ENCODE results near the gene PSMC3IP.

The PSMC3IP gene

GRCh38 chr17:42603318-42603717 lies 25.8 kb upstream of the PSMC3IP start:
- no peaks in the 10 kb centered on the region for H3K9me3 Mint-ChIP-seq (ENCODE audit: low read depth)

GRCh38 chr17:42598905-42599304 lies 21.4 kb upstream of the PSMC3IP start:
- H3K36me3 Mint-ChIP-seq, result no peaks in the 10 kb centered on the region
- H3K4me1 Mint-ChIP-seq (ENCODE audit: low read depth), result peaks cover 31% of the 10 kb centered on the region
- no peaks in the 10 kb centered on the region for H3K9me3 Mint-ChIP-seq (ENCODE audit: low read depth)
- H3K27me3 Mint-ChIP-seq, result no peaks in the 10 kb centered on the region
- peak overlapping the region; percentile 4 for H3K4me3 Mint-ChIP-seq
- peak overlapping the region; percentile 2 for H3K27ac Mint-ChIP-seq

More at GRCh38 chr17:42603318-42603717, 25.8 kb upstream of the PSMC3IP start:
- H3K27me3 Mint-ChIP-seq, result no peaks in the 10 kb centered on the region
- H3K36me3 Mint-ChIP-seq, result peaks cover 2% of the 10 kb centered on the region
- peaks cover 67% of the 10 kb centered on the region for H3K4me1 Mint-ChIP-seq (ENCODE audit: low read depth)
- H3K27ac Mint-ChIP-seq, result peak overlapping the region; percentile 56
- H3K4me3 Mint-ChIP-seq, result peak overlapping the region; percentile 32

- Mint-ChIP-seq H3K27me3 (no peaks in the 10 kb centered on the region), H3K9me3 (ENCODE audit: low read depth) (no peaks in the 10 kb centered on the region), H3K4me1 (ENCODE audit: low read depth) (peaks cover 25% of the 10 kb centered on the region), H3K36me3 (no peaks in the 10 kb centered on the region), H3K27ac (peak overlapping the region; percentile 0), H3K4me3 (no peak overlapping the region)
Observed at GRCh38 chr17:42596386-42596785, 18.9 kb upstream of the PSMC3IP start.

- Mint-ChIP-seq H3K27ac (no peak overlapping the region), H3K27me3 (no peaks in the 10 kb centered on the region), H3K4me1 (ENCODE audit: low read depth) (peaks cover 10% of the 10 kb centered on the region), H3K36me3 (peaks cover 3% of the 10 kb centered on the region), H3K9me3 (ENCODE audit: low read depth) (no peaks in the 10 kb centered on the region), H3K4me3 (no peak overlapping the region)
Observed at GRCh38 chr17:42591411-42591810, 13.9 kb upstream of the PSMC3IP start.

GRCh38 chr17:42590886-42591285 lies 13.4 kb upstream of the PSMC3IP start:
- Mint-ChIP-seq H3K27ac (no peak overlapping the region), H3K36me3 (peaks cover 3% of the 10 kb centered on the region)

GRCh38 chr17:42586514-42587230 lies 9.1 kb upstream of the PSMC3IP start:
- Mint-ChIP-seq H3K36me3 (peaks cover 3% of the 10 kb centered on the region), H3K4me1 (ENCODE audit: low read depth) (peaks cover 2% of the 10 kb centered on the region), H3K4me3 (no peak overlapping the region), H3K27me3 (no peaks in the 10 kb centered on the region), H3K9me3 (ENCODE audit: low read depth) (no peaks in the 10 kb centered on the region), H3K27ac (peak overlapping the region; percentile 77)

More at GRCh38 chr17:42590886-42591285, 13.4 kb upstream of the PSMC3IP start:
- Mint-ChIP-seq H3K27me3 (no peaks in the 10 kb centered on the region), H3K9me3 (ENCODE audit: low read depth) (no peaks in the 10 kb centered on the region), H3K4me3 (no peak overlapping the region), H3K4me1 (ENCODE audit: low read depth) (peaks cover 8% of the 10 kb centered on the region)

- no peak overlapping the region for H3K4me3 Mint-ChIP-seq
- H3K4me1 Mint-ChIP-seq (ENCODE audit: low read depth), result peaks cover 2% of the 10 kb centered on the region
- peak overlapping the region; percentile 3 for H3K27ac Mint-ChIP-seq
- H3K9me3 Mint-ChIP-seq (ENCODE audit: low read depth), result no peaks in the 10 kb centered on the region
- no peaks in the 10 kb centered on the region for H3K27me3 Mint-ChIP-seq
- peaks cover 3% of the 10 kb centered on the region for H3K36me3 Mint-ChIP-seq
Observed at GRCh38 chr17:42585353-42585752, 7.8 kb upstream of the PSMC3IP start.

GRCh38 chr17:42584880-42585279 lies 7.4 kb upstream of the PSMC3IP start:
- Mint-ChIP-seq H3K4me1 (ENCODE audit: low read depth) (peaks cover 2% of the 10 kb centered on the region), H3K36me3 (peaks cover 3% of the 10 kb centered on the region), H3K9me3 (ENCODE audit: low read depth) (no peaks in the 10 kb centered on the region), H3K27me3 (no peaks in the 10 kb centered on the region), H3K4me3 (no peak overlapping the region), H3K27ac (no peak overlapping the region)

GRCh38 chr17:42581744-42582270 lies 4.3 kb upstream of the PSMC3IP start:
- no peaks in the 10 kb centered on the region for H3K36me3 Mint-ChIP-seq
- H3K9me3 Mint-ChIP-seq (ENCODE audit: low read depth), result no peaks in the 10 kb centered on the region
- no peak overlapping the region for H3K4me3 Mint-ChIP-seq
- no peaks in the 10 kb centered on the region for H3K27me3 Mint-ChIP-seq
- no peak overlapping the region for H3K27ac Mint-ChIP-seq
- peaks cover 16% of the 10 kb centered on the region for H3K4me1 Mint-ChIP-seq (ENCODE audit: low read depth)

- Mint-ChIP-seq H3K27ac (peak overlapping the region; percentile 75), H3K36me3 (no peaks in the 10 kb centered on the region), H3K27me3 (no peaks in the 10 kb centered on the region), H3K4me1 (ENCODE audit: low read depth) (peaks cover 25% of the 10 kb centered on the region), H3K4me3 (peak overlapping the region; percentile 66), H3K9me3 (ENCODE audit: low read depth) (no peaks in the 10 kb centered on the region)
Observed at GRCh38 chr17:42579794-42580551, 2.4 kb upstream of the PSMC3IP start.

GRCh38 chr17:42578282-42578869 lies 847 bp upstream of the PSMC3IP start:
- Mint-ChIP-seq H3K27ac (peak overlapping the region; percentile 99), H3K27me3 (no peaks in the 10 kb centered on the region), H3K4me1 (ENCODE audit: low read depth) (peaks cover 27% of the 10 kb centered on the region), H3K9me3 (ENCODE audit: low read depth) (no peaks in the 10 kb centered on the region), H3K36me3 (peaks cover 1% of the 10 kb centered on the region), H3K4me3 (peak overlapping the region; percentile 100)

- Mint-ChIP-seq H3K36me3 (peaks cover 3% of the 10 kb centered on the region), H3K9me3 (ENCODE audit: low read depth) (no peaks in the 10 kb centered on the region), H3K4me3 (peak overlapping the region; percentile 100), H3K4me1 (ENCODE audit: low read depth) (peaks cover 29% of the 10 kb centered on the region), H3K27me3 (no peaks in the 10 kb centered on the region), H3K27ac (peak overlapping the region; percentile 99)
Observed at GRCh38 chr17:42577140-42577531, 393 bp downstream of the PSMC3IP start.

- Mint-ChIP-seq H3K27me3 (no peaks in the 10 kb centered on the region), H3K27ac (no peak overlapping the region), H3K36me3 (peaks cover 3% of the 10 kb centered on the region), H3K4me1 (ENCODE audit: low read depth) (peaks cover 33% of the 10 kb centered on the region), H3K4me3 (no peak overlapping the region), H3K9me3 (ENCODE audit: low read depth) (no peaks in the 10 kb centered on the region)
Observed at GRCh38 chr17:42574463-42574862, 3.1 kb downstream of the PSMC3IP start.

GRCh38 chr17:42573095-42573494 lies 4.4 kb downstream of the PSMC3IP start:
- H3K9me3 Mint-ChIP-seq (ENCODE audit: low read depth), result no peaks in the 10 kb centered on the region
- no peak overlapping the region for H3K4me3 Mint-ChIP-seq
- H3K27me3 Mint-ChIP-seq, result no peaks in the 10 kb centered on the region
- H3K27ac Mint-ChIP-seq, result peak overlapping the region; percentile 54
- H3K36me3 Mint-ChIP-seq, result peaks cover 3% of the 10 kb centered on the region
- peaks cover 33% of the 10 kb centered on the region for H3K4me1 Mint-ChIP-seq (ENCODE audit: low read depth)

Data from activated naive CD8-positive, alpha-beta T cell (primary cell).